HL-60/S4 treated with retinoic acid at 250 ng/mL for 4 days and 3 days (cell line): ENCODE measurements around the gene SLC5A2.
"Not testable (repeated sequence)": the region's sequence is repeated elsewhere in the genome, so short reads cannot be mapped to it uniquely, and the experiment has no call there.

Source experiments
- in situ Hi-C: fragments of 300-500 bp; cut with MboI; formaldehyde crosslinking; loops from 2 replicates; pipeline ENCODE4 v1.7.0; 2022; ENCODE audit warnings: low sequenced_read_pairs

Gene SLC5A2

DNA sequence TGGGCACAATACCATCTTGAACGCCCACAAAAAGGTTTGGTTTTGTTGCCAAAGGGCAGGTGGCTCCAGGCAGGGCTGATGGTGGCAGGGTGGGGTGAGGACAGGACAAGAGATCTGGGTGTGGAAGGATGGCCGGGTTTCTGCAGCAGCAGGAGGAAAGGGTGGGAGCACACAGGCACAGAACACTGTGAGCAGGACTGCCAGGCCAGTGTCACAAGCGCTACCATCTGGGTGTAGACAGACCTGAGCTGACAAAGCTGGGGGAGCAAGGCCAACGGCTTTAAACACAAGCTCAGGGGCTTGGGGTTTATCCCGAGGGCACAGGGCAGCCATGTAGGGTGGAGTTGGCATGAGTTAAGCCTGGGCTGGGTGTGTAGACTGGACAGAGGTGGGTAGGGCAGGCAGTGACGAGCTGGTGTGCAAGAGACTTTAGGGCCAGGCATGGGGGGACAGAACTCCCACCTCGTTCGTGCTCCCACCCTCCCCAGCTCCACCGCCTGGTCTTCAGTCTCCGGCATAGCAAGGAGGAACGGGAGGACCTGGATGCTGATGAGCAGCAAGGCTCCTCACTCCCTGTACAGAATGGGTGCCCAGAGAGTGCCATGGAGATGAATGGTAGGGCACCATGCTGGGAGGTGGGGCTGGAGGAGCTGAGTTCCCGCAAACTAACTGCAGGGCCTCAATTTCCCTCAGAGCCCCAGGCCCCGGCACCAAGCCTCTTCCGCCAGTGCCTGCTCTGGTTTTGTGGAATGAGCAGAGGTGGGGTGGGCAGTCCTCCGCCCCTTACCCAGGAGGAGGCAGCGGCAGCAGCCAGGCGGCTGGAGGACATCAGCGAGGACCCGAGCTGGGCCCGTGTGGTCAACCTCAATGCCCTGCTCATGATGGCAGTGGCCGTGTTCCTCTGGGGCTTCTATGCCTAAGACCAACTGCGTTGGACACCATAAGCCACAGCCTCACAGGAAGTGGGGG is 7.0 kb downstream of the SLC5A2 start:
- in situ Hi-C loops = no loop called here

- in situ Hi-C loops = no loop called here
Observed at GRCh38 chr16:31491778-31492418, 9.0 kb downstream of the SLC5A2 start.

DNA sequence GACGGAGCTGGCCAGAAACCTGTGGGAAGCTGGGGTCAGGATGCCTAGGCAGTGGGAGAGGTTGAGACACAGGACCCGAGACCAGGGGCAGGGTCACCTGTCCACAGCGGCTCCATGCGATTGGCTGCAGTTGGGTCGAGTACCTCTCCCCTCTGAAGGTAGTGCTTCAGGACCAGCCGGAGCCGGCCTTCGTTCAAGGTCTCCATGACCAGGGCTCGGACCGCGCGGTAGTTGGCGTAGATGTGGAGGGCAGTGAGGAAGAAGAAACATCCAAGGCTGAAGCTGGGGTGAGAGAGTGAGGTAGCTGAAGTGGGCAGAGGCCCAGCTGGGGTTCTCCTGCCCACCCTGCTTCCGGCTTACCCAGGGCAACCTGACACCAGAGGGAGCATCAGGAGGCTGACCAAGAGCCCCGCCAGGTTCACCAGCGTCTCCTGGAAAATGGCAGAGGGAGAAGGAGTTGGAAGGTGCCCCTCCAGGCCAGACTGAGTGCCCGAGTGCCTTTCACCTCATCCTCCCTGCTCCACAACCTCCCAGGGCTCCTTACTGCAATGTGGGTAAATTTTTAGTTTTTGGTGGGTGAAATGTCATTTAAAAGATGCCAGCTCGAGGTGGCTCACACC is 10.7 kb downstream of the SLC5A2 start:
- in situ Hi-C loops = no loop called here

- in situ Hi-C loops = no loop called here
Observed at GRCh38 chr16:31496670-31497069, 13.7 kb downstream of the SLC5A2 start.

DNA sequence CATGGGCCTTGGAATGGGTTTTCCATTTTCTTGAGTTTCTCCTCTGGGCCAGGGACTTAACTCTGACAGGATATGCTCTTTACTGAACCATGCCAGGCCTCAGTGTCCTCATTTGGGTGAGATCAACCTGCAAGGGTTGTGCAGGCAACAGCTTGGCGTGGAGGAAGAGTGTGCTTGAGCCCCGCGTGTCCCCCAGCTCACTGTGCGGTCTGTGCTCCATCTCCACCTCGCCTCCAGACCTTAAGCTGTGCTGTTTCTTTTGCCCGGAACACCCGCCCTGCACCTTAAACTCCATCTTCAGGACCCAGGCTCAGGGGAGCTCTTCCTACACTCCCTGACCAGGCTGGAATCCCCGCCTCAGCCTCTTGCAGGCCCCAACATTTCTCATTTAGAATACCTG is 15.6 kb downstream of the SLC5A2 start:
- in situ Hi-C loops = no loop called here

GRCh38 chr16:31499928-31500327 is 17.0 kb downstream of the SLC5A2 start:
- in situ Hi-C loops = no loop called here

DNA sequence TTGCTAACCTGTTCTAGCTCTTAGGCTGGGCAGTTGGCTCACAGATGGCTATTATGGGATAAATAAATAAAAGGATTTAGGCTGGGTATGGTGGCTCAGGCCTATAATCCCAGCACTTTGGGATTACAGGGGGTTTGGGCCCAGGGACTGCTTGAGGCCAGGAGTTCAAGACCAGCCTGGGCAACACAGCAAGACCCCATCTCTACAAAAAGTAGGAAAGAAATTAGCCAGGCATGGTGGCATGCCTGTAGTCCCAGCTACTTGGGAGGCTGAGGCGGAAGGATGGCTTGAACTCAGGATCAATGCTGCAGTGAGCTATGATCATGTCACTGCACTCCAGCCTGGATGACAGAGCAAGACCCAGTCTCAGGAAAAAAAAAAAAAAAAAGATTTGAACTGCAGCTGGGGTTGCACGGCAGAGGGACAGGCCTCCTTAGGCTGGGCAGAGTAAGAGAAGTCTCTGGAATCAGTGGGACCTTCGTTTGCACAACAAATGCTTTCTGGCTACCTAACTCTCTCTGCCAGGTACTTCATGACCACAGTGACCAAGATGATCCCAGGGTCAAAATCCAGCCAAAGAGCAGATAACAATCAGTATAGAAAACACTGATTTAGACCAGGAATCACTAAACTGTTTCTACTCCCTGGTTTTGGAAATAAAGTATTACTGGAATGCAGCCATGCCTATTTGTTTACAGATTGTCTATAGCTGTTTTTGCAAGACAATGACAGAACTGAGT is 18.5 kb downstream of the SLC5A2 start:
- in situ Hi-C loops = no loop called here

GRCh38 chr16:31501966-31502348 is 19.0 kb downstream of the SLC5A2 start:
- in situ Hi-C loops = no loop called here

DNA sequence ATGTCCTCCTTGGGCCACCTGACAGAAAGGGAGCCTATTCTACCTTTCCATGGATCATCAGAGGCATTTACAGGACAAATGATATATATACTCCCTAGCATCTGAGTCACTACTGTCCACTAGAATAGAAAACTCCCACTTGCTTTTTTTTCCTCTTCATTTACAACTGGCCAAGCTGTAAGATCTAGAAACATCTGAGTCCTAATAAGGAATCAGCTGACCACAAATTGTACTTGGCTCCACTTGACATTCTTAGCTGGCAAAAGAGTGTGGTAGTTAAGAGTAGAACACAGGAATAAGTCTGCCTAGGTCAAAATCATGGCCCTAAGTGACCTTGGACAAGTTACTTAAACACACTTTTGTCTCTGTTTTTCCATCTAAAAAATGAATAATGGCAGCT is 20.1 kb downstream of the SLC5A2 start:
- in situ Hi-C loops = no loop called here

DNA sequence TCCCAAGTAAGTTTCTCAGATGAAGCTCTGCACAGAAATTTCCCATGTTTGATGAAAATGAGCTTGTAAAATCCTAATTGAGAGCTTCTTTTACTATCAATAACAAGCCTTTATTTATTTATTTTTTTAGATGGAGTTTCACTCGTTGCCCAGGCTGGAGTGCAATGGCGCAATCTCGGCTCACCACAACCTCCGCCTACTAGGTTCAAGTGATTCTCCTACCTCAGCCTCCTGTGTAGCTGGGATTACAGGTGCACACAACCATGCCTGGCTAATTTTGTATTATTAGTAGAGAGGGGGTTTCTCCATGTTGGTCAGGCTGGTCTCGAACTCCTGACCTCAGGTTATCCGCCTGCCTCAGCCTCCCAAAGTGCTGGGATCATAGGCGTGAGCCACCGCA is 20.6 kb downstream of the SLC5A2 start:
- in situ Hi-C loops = not testable (repeated sequence)

- in situ Hi-C loops = no loop called here
Observed at GRCh38 chr16:31504159-31504558, 21.2 kb downstream of the SLC5A2 start.

GRCh38 chr16:31505483-31505882 is 22.6 kb downstream of the SLC5A2 start:
- in situ Hi-C loops = no loop called here

GRCh38 chr16:31507617-31507928 is 24.6 kb downstream of the SLC5A2 start:
- in situ Hi-C loops = no loop called here

DNA sequence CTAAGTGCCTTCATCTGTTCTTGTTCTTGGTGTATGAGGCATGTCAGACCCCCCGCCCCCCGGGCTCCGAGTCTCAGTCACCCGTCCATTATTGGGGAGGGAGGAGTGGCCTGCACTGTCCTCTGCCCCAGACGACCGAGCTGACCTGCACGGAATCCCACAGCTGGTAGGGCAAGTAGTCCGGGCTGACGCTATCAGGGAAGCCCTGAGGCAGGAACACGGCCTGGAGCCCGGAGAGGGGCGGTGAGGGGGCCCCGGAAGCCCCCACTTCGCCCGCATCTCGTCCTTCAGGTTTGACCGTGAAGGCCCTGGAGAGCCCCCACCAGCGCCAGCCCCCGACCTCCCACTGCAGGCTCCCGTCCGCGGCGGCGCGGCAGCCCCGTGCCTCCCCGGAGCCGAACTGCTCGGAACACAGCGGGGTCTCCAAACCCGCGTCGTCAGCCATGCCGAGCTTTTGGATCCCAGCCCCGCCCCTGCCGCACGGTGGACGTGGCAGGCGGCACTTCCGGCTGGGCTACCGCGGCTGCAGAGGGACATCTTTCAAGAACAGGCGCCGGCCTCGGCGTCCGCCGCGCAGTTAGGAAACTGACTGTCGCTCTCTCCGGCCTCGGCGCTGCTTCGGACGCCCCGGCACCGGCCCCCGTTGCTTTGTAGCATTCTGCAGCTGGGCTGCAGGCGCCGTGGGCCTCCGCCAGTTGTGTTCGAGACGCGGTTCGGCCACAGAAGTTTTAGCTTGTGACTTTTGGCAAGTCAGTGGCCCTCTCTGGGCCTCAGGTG is 25.2 kb downstream of the SLC5A2 start, which contains the start of gene RUSF1:
Gene RUSF1, minus strand, starts transcription at position 463 of the 777 bp plus-strand sequence. Its CDS starts 18 bp downstream, at position 445.
- in situ Hi-C loops = no loop called here

GRCh38 chr16:31508706-31509195 is 25.8 kb downstream of the SLC5A2 start:
- in situ Hi-C loops = no loop called here

DNA sequence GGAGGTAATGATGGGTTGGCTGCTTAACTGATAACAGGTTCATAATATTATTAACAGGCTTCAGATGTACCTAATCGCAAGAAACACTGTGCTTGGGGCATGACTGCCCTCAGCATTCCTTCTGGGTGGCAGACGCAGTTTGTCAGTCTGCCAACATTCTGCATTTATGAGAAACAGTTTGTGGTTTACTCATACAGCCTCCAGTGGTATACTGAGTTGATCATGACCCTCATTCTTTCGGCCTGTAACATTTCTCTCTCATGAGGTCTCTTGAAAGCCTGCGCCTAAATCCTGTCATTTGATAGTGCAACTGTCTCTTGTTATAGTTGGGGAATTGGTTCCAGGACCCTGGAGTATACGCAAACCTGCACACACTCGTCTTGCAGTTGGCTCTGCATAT is 30.2 kb downstream of the SLC5A2 start:
- in situ Hi-C loops = no loop called here

- in situ Hi-C loops = no loop called here
Observed at GRCh38 chr16:31513884-31514283, 31.0 kb downstream of the SLC5A2 start.

DNA sequence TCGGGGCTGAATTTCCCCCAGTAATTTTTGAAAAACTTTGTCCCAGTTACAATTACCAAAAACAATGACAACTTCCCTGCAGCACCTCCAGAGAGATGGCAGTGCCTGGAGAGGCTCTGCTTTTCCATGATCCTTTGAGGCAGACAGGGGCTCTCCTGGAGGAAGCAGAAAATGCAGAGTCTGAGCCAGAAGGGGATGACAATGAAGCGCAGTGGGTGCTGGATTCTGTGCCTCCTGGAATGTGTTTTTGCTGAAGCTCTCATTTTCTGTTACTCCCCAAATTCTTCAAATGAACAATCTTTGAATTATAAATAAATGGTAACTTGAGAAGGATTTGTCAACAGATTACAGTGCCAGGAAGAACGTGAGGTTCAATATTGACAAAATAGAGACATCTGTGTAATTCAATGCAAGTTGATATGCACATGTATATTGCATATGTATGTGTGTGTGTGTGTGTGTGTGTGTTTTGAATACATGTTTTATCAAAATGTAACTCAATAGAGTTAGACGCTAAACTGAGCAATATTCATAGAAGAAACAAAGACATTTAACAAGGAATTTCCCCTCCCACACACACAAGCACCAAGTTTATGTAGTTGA is 35.0 kb downstream of the SLC5A2 start:
- in situ Hi-C loops = no loop called here

DNA sequence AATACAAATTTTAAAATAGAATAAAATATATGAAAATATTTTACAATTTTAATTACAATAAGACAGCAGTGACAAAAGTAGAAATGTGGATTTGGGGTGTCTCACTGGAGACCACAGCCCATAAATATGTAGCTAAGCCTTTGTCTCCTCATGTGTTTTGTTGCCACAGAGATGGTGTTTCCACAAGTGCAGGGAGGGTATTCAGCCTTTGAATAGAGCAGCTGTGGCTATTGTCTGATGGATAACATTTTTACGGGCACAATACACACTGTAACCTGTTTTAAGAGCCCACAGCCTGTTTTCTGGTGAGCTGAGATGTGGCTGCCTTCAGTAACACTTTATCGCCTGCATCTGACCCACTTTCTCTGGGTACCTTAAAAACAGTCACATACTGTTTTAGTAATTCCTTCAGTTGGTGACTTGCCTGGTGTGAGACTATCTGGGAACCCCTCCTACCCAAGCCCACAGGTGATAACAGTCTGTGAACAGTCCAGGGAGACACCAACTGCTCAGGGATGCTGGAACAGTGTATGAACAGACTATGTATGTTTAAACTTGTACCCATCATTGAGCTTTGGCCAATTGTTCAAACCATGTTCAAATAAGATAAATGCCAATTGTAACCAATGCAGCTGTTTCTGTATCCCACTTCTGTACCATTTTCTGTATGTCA is 37.0 kb downstream of the SLC5A2 start:
- in situ Hi-C loops = no loop called here
